ENCODE results near the gene PDE7B.

- no peak for TF ChIP-seq CTCF (IDR thresholded peaks at IDR 0.05; ENCODE audit: insufficient read depth, low read length)
- no peak for TF ChIP-seq REST (IDR thresholded peaks at IDR 0.05; ENCODE audit: insufficient replicate concordance, low read depth)
- TF ChIP-seq GABPA (IDR thresholded peaks at IDR 0.05; ENCODE audit: low read depth) = no peak
- TF ChIP-seq POLR2AphosphoS5 (IDR thresholded peaks at IDR 0.05; ENCODE audit: low read depth) = no peak
These were observed 31.5 kb downstream of the PDE7B start for GRCh38 chr6:135883045-135883444.
